ACHN (cell line): ENCODE measurements around the gene KSR2.
A peak's percentile ranks its signal among the peaks of the same experiment; 100 is the strongest.
"Not testable (repeated sequence)": the region's sequence is repeated elsewhere in the genome, so short reads cannot be mapped to it uniquely, and the experiment has no call there.

Experiments used
- DNase-seq: peaks from one replicate; pipeline ENCODE4 v3.0.0-alpha.2; 2015
- in situ Hi-C: cut with HindIII; loops from 2 replicates; pipeline ENCODE4 v1.10.0; 2017; ENCODE audit warnings: low sequenced_read_pairs, low pct_ligation_motif_present, low pct_unique_long_range_greater_than_20kb

The KSR2 gene

GRCh38 chr12:117872546-117873169 lies 96.1 kb downstream of the KSR2 start:
- in situ Hi-C loops, result loop anchor here (25.0 kb wide), 1 partner anchor 165 kb away; no protein-coding TSS in a partner anchor
- DNase-seq, result no peak

GRCh38 chr12:117869551-117869950 lies 99.2 kb downstream of the KSR2 start:
- in situ Hi-C loops, result loop anchor here (25.0 kb wide), 1 partner anchor 168 kb away; no protein-coding TSS in a partner anchor
- DNase-seq, result no peak

- no peak for DNase-seq
- in situ Hi-C loops, result loop anchor here (25.0 kb wide), 1 partner anchor 170 kb away; no protein-coding TSS in a partner anchor
These were observed 101.4 kb downstream of the KSR2 start for GRCh38 chr12:117867348-117867747.

- in situ Hi-C loops, result loop anchor here (25.0 kb wide), 1 partner anchor 172 kb away; no protein-coding TSS in a partner anchor
- DNase-seq, result no peak
These were observed 103.3 kb downstream of the KSR2 start for GRCh38 chr12:117865505-117865904.

GRCh38 chr12:117863002-117863709 lies 105.6 kb downstream of the KSR2 start:
- DNase-seq, result no peak

GRCh38 chr12:117861691-117862090 lies 107.1 kb downstream of the KSR2 start:
- in situ Hi-C loops, result loop anchor here (25.0 kb wide), 1 partner anchor 176 kb away; no protein-coding TSS in a partner anchor
- no peak for DNase-seq

More at GRCh38 chr12:117863002-117863709, 105.6 kb downstream of the KSR2 start:
- in situ Hi-C loops, result loop anchor here (25.0 kb wide), 1 partner anchor 174 kb away; no protein-coding TSS in a partner anchor

GRCh38 chr12:117860787-117861290 lies 108.0 kb downstream of the KSR2 start:
- not testable (repeated sequence) for DNase-seq
- in situ Hi-C loops, result loop anchor here (25.0 kb wide), 1 partner anchor 176 kb away; no protein-coding TSS in a partner anchor

GRCh38 chr12:117860111-117860510 lies 108.7 kb downstream of the KSR2 start:
- in situ Hi-C loops, result loop anchor here (25.0 kb wide), 1 partner anchor 177 kb away; no protein-coding TSS in a partner anchor
- DNase-seq, result no peak

GRCh38 chr12:117857632-117858612 lies 110.9 kb downstream of the KSR2 start:
- in situ Hi-C loops, result loop anchor here (10.0 to 25.0 kb wide), 2 partner anchors 179 to 653 kb away; no protein-coding TSS in a partner anchor
- peak; percentile 76 for DNase-seq

GRCh38 chr12:117857139-117857538 lies 111.7 kb downstream of the KSR2 start:
- in situ Hi-C loops, result loop anchor here (10.0 to 25.0 kb wide), 2 partner anchors 180 to 652 kb away; no protein-coding TSS in a partner anchor
- DNase-seq, result peak; percentile 65

- in situ Hi-C loops, result loop anchor here (10.0 to 25.0 kb wide), 2 partner anchors 182 to 650 kb away; no protein-coding TSS in a partner anchor
These were observed 113.6 kb downstream of the KSR2 start for GRCh38 chr12:117855165-117855564.

GRCh38 chr12:117854339-117855012 lies 114.3 kb downstream of the KSR2 start:
- in situ Hi-C loops, result loop anchor here (10.0 to 25.0 kb wide), 2 partner anchors 183 to 650 kb away; no protein-coding TSS in a partner anchor
- peak; percentile 82 for DNase-seq

More at GRCh38 chr12:117855165-117855564, 113.6 kb downstream of the KSR2 start:
- no peak for DNase-seq

- in situ Hi-C loops, result loop anchor here (10.0 to 25.0 kb wide), 2 partner anchors 184 to 649 kb away; no protein-coding TSS in a partner anchor
- peak; percentile 44 for DNase-seq
These were observed 115.2 kb downstream of the KSR2 start for GRCh38 chr12:117853600-117853999.

GRCh38 chr12:117850048-117850447 lies 118.7 kb downstream of the KSR2 start:
- peak; percentile 71 for DNase-seq
- in situ Hi-C loops, result loop anchor here (10.0 to 25.0 kb wide), 2 partner anchors 187 to 645 kb away; no protein-coding TSS in a partner anchor

- no peak for DNase-seq
- in situ Hi-C loops, result loop anchor here (25.0 kb wide), 3 partner anchors 160 to 485 kb away; partner anchors contain the start of gene NOS1
These were observed 121.4 kb downstream of the KSR2 start for GRCh38 chr12:117847371-117847770.

GRCh38 chr12:117845271-117845904 lies 123.4 kb downstream of the KSR2 start:
- no peak for DNase-seq
- in situ Hi-C loops, result loop anchor here (25.0 kb wide), 3 partner anchors 158 to 483 kb away; partner anchors contain the start of gene NOS1
